GM19397 (cell line): ENCODE measurements around the gene LPCAT3.

Experiments used
- ATAC-seq: cut with Tn5 transposase; IDR thresholded peaks from one replicate; pipeline ENCODE4 v1.9.1; 2021; ENCODE audit warnings: mild to moderate bottlenecking, moderate library complexity; ENCODE audit not compliant: unreplicated experiment

Gene LPCAT3

DNA sequence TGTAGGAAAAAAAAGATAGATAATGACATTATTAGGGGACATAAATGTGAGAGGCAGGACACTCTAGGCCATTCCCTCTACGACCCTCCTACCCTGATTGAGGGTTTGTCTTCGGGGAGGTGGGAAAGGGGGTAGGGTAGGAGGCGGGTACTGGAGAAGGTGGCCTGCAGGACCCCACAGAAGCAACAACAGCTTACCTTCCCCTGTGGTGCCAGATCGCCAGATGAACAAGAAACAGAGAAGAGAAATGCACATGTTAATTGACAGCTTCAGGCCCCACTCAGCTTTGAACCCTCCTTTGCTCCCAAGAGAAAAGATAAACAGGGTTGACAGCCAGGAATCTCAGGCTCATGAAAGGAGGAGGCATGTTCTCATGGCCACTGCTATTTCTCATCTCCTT, 52.6 kb downstream of the LPCAT3 start:
- ATAC-seq: no peak

DNA sequence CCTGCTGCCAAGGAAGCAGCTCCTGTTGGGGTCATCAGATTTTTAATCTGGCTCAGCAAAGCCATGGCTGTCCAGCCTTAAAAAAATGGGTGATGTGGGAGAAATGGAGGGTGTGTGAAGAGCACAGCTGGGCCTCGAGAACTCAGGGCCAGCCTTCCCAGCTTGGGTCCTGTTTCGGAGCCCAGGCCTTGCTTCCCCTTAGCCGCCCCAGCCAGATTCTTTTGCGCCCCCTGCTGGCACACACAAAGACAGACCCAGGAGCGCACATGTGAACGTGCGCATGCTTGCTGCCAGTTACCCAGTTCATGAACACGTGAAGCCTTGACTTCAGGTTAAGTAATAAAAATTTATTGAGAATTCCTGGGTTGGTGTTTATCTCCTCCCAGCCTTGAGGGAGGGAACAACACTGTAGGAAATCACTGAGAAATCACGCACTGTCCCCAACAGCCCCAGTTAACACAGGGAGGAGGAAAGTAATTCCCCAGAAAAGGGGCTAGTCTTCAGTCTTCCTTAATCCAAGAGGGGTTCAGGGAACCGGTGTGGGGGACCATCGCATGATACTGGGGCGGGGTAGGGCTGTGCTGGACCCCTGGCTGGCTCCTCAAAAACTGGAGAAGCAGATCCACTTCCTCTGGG, 53.1 kb downstream of the LPCAT3 start:
- ATAC-seq: peak; percentile 39

DNA sequence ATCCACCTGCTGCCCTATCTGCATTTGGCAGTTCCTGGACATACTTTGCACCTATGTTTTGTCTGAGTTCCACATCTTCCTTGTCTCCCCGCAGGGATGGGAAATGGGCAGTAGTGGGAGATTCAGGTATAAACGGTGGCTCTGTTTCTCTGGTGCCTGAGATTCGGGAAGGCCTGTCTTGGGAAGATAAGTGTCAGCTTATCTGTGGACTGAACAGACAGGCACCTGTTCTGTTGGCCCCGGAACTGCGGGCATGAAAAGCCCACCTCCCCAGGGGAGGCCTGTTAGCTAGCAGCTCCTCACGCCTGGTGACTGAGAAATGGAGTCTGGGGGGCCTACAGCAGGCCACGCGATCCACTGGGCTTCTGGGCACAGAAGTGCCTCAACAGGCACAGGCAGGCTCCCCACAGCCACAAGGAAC, 53.7 kb downstream of the LPCAT3 start:
- ATAC-seq: no peak

DNA sequence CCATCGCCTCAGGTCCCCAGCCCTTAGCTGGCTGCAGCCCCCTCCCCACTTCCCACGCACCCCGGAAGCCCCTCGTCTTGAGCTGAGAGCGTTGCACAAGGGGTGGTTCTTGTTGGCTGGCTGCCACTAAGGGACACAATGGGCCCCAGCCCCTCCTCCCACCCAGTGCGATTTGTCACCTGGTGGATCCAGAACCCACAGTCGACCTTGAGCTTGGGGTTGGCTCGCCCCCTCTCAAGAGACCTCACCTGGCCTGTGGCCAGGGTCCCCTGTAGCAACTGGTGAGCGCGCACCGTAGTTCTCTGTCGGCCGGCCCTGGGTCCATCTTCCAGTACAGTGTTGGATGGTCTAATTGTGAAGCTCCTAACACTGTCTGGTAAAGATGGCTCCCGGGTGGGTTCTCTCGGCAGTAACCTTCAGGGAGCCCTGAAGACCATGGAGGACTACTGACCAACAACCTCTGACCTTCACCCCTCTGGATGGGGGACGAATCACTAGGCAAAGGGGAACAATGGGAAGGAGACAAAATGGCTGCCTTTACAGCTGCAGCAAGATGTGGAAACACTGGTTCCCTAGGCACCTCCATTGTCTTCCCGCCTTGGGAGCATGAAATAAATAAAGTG, 54.4 kb downstream of the LPCAT3 start:
- no peak for ATAC-seq

- no peak for ATAC-seq
Observed at GRCh38 chr12:6963016-6963731, 55.1 kb downstream of the LPCAT3 start.

GRCh38 chr12:6962285-6963015, 55.8 kb downstream of the LPCAT3 start:
- ATAC-seq: no peak

DNA sequence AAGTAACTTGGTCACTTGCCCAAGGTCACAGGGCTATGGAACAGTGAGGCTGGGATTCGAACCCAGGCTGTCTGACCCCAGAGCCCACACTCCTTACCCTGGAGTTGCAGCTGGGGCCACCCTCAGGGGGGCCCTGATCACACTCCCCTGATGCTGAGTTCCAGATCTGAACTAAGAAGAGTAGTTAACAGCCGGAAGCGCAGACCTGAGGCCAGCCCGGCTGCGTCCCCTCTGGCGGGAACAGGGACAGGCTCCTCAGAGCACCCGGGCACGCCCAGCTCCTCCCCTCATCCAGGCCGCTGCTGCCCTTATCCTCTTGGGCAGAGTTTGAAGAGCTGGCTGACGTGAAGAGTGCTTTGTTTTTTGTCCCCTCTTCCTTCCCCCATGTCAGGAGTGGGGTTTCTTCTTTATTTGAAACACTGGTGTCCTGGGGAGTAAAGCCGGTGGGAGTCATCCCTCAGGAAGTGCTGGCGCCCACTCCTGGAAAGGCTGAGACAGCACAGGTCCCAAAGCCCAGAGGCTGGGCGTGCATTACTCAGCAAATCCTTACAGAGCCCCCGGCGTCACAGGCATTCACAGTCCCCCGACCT, 56.5 kb downstream of the LPCAT3 start:
- ATAC-seq: no peak

DNA sequence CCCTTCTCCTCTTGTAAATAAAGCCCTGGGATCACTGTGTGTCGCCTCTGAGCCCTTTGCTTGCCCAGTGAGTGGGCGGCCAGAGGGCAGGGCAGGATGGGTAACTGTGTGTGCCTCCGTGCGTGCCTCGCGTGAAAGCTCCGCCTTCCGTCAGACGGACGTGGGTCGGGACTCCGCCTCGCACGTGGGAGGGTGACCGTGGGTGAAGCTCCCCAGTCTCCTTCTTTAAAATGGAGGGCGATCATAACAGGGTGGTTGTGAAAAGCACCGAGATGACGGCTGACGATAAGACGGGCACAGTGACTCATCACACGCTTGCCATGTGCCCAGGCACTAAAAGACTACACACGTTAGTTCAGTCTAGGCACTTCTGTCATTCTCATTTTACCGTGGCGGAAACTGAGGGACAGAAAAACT, 57.0 kb downstream of the LPCAT3 start:
- ATAC-seq: no peak

DNA sequence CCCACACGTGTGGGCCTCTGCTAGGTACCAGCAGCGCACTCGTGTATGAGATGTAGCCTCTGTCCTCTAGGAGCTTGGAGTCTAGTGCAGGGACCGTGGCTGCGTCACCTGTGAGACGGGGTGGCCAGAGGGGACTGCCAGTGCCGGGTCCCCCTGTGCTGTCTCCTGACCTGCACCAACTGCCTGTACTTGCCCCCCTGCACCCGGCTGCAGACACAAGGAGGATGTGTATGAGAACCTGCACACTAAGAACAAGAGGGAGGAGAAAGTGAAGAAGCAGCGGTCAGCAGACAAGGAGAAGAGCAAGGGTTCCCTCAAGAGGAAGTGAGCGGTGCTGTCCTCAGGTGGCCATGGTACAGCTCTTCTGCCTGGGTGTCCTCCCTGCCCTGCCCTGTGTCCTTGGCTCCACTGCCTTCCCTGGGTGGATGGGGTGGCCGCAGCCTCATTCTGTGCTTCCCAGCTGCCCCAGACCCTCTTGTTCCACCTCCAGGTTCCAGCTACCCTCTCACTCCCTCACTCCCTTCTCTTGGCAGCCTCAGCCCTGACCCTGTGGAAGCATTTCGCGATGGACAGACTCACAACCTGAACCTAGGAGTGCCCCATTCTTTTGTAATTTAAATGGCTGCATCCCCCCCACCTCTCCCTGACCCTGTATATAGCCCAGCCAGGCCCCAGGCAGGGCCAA, 57.5 kb downstream of the LPCAT3 start:
- ATAC-seq: no peak

DNA sequence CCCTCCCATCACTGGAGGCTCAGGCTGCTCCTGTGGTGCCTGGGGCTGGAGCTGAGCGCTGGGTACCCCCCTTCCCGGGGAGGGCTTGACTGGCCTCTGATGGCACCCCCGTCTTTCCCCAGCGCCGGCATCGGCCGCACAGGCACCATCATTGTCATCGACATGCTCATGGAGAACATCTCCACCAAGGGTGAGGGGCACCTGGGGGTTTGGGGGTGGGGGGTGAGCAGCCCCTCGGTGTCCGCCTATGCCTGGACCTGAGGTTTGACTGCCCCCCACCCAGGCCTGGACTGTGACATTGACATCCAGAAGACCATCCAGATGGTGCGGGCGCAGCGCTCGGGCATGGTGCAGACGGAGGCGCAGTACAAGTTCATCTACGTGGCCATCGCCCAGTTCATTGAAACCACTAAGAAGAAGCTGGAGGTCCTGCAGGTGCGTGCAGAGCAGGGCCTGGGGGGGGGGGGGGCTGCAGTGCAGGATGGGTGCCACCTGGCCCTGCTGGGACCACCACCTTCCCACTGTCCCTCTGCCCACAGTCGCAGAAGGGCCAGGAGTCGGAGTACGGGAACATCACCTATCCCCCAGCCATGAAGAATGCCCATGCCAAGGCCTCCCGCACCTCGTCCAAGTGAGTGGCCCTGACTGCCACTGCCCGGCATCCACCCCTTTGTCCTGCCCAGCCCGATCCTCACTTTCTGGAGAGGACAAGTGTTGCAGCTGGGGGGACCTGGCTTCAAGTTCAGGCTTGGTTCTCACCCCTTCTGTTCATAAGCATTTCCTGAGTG, 58.3 kb downstream of the LPCAT3 start:
- no peak for ATAC-seq

DNA sequence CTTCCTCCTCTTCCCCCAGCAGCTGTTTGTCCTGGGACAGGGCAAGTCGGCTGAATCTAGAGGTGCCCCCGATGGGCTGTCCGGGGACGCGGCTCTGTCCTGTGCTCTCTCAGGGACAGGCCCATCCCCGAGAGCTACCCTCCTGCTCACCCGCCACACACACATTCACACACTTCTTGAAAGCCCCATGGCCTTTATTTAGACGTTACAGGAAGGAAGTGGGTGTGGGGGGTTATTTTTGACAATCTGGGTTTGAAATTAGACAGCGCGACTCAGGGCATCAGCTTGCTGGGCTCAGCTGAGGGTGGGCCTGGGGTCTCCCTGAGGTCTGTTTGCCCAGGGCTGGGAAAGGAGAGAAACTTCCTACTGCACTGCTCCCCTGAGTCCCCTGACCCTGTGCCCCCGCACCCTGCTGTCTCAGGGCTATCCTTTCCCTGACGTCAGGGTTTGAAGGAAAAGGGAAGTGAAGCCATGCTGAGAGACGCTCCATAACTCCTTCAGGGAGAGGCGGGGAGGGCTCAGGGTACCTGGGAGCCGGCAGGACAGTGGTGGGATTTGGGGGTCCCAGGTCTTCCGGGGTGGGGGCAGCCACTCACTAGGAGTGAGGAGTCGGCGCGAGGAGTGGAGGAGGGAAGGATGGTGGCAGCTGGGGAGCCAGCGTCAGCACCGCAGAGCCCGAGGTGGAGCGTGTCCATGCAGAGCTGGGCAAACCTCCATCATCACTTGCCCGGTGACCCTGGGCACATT, 59.0 kb downstream of the LPCAT3 start:
- ATAC-seq: peak; percentile 54

DNA sequence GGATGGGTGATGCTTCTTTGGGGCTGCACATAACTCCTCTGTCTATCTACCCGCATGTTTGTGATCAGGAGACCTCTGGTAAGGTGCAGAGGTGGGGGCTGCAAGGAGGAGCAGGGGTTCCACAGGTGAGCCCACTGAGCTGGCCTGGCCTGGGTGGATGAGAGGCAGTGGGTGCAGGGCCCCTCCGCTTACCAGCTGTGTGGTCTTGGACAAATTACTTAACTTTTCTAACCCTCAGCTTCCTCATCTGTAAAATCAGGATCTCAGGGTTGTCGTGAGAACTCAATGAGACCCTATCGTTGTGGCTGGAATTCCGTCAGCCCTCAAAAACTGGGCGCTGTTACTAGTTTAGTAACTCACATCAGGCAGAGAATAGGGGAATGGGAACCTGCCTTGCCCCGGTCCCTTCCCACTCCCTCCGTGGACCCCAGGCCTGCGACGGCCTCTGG, 59.6 kb downstream of the LPCAT3 start:
- ATAC-seq: no peak

DNA sequence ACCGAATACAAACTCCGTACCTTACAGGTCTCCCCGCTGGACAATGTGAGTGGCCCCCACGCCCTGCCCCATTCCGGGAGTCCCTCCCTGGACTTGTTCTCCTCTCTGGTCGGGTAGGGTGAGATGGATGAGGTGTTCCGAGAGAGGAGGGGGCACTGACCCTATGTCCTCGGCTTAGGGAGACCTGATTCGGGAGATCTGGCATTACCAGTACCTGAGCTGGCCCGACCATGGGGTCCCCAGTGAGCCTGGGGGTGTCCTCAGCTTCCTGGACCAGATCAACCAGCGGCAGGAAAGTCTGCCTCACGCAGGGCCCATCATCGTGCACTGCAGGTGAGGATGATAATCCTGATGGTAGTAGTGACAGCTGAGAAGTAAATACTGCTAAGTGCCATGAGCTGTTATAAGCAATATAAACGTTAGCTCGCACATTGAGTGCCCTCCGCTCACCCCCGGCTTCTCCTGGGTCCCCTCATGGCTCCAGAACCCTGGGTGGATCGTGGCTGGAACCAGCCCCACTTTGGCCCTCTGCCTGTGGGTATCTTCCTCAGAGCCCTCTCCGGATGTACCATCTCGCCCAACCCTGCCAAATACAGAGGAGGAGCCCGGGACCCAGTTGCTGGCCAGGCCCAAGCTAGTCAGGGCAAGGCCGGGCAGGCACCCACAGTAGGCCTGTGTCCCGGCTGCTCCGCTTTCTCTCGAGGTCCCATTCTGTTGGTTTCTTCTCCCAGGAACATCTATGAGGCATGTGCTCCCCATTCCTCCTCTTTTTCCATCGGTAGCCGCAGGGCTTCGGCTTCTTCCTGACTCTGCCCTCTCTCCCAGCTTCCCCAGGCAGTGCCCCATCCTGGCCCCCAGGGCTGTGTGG, 60.3 kb downstream of the LPCAT3 start:
- no peak for ATAC-seq

DNA sequence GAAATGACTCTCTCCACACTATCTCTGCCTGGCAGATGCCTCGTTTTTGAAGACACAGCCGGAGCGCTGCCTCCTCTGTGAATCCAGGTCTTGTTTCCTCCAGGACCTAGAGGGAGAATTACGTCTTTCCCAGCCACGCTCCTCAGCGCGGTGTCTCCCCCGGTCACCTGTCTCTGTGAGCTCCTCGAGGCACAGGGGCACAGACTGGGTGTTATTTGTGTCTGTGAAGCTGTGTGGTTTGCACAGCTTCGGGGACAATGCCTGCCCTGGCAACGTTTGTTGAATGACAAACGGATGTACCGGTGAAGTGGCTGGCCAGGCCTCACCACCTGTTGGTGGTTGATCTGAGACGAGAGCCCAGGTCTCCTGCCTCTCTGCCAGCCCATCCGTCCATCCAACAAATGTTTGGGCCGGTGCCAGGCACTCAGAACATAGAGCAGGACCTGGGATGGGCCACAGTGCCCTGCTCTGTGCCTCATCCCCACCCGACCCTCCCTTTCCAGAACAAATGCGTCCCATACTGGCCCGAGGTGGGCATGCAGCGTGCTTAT, 61.0 kb downstream of the LPCAT3 start:
- no peak for ATAC-seq

DNA sequence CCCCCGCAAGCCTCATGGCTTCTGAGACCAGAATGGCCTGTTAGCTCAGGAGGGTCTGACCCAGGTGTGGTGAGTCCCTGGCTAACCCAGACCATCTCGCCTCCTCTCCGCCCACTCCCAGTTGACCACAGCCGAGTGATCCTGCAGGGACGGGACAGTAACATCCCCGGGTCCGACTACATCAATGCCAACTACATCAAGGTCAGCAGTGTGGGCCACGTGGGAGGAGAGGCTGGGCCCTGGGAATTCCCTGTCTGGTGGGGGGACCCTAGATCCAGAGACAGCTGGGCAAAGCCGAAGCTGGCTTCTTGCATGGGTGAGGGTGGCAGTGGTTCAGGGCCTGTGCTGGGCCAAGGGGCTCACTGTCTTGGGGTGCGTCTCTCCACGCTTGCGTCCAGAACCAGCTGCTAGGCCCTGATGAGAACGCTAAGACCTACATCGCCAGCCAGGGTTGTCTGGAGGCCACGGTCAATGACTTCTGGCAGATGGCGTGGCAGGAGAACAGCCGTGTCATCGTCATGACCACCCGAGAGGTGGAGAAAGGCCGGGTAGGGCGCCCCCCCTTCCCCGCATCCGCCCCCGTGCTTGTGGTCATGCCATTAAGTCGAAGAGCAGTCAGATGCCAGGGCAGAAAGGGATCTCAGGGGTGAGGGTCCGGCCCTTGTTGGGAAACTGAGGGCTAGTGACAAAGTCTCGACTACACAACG, 62.1 kb downstream of the LPCAT3 start:
- no peak for ATAC-seq

GRCh38 chr12:6955108-6956020, 62.9 kb downstream of the LPCAT3 start:
- ATAC-seq: no peak
